ENCODE results near the gene IFNLR1.

Gene IFNLR1

DNA sequence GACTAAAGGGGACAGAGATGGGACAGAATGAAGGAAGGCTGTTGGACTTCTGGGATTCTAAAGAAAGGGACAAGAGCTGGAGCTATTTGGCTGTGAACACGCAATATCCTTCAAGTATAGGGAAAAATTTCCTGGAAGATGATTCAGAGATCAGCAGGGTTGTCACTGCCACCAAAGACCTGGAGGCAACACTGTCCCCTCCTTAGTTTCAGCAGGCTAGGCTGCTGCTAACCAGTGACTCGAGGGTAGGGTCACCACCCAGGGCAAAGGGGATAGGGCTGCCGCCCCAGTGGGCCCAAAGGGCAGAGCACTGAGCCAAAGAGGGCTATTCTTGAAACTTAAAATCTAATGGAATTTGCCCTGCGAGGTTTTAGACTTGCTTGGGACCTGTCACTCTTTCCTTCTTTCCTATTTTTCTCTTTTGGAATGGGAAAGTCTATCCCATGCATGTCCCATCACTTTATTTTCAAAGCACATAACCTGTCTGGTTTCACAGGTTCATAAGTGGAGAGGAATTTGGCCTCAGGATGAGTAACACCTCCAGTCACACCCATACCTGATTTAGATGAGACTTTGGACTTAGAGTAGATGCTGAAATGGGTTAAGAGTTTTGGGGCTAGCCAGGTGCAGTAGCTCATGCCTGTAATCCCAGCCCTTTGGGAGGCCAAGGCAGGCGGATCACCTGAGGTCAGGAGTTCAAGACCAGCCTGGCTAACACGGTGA lies 11.9 kb downstream of the IFNLR1 start:
- DNase-seq: no peak

DNA sequence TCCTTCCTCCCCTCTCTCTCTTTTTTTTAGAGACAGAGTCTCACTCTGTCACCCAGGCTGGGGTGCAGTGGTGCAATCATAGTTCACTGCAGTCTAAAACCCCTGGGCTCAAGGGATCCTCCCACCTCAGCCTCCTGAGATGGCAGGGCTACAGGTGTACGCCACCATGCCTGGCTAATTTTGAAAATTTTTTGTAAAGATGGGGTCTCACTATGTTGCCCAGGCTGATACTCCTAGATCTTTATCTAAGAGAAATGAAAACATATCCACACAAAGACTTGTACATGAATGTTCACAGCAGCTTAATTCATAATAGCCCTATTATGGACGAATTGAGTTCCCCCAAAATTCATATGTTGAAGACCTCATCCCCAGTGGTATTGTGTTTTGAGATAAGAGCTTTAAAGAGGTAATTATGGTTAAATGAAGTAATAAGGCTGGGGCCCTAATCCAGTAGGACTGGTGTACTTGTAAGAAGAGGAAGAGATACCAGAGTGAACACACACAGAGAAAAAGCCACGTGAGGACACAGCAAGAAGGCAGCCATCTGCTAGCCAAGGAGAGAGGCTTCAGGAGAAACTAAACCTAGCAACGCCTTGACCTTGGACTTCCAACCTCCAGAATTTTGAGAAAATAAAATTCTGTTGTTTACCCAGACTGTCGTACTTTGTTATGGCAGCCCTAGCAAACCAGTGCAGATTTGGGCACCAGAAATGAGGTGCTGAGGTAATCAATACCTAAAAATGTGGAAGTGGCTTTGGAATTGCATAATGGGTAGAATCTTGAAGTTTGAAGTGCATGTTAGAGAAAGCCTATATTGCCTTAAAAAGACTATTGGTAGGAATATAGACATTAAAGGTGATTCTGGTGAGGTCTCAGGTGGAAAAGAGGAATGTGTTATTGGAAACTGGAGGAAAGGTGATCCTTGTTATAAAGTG lies 13.2 kb downstream of the IFNLR1 start:
- no peak for DNase-seq

DNA sequence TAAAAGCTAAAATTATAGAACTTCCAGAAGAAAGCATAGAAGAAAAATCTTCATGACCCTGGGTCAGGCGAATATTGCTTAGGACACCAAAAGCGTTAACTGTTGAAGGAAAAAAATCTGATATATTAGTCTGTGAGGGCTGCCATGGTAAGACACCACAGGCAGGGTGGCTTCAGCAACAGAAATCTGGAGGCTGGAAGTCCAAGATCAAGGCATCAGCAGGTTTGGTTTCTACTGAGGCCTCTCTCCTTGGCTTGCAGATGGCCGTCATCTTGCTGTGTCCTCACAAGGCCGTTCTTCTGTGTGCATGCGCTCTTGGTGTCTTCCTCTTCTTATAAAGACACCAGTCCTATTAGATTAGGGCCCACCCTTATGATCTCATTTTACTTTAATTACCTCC lies 14.5 kb downstream of the IFNLR1 start:
- DNase-seq: no peak

DNA sequence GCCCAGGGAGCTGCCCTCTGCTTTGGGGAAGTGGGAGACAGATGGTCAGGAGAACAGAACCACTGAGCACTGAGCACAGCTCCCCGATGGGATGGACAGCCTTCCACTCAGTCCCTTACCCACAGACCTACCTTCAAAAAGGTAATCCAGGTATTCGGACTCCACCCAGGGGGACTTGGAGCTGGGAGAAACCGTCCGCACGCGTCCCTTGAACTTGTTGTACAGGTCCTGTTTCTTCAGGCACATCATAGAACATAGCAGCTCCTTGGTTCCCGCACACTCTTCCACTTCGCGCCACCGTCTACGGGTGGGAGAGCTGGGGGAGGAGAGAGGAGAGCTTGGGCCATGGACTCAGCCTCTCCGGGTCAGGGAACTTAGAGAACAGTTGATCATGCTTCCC lies 17.8 kb downstream of the IFNLR1 start:
- no peak for DNase-seq

DNA sequence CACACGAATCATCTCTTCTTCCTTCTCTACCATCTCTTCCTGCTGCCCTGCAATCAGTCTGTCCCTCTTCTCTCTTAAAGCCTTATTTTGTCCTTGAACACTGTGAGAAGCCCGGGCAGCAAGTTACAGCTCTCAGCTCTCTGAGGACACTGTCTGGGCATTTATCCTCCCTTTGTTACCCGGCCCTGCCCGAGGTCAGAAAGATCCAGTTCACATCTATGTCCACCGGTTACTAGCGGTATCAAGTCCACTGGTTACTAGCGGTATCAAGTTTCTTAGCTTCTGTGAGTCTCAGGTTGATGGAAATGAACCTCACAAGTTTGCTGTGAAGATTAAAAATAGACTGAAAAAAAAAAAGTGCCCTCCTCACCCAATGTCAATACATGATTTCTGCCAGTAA lies 18.8 kb downstream of the IFNLR1 start:
- DNase-seq: no peak

DNA sequence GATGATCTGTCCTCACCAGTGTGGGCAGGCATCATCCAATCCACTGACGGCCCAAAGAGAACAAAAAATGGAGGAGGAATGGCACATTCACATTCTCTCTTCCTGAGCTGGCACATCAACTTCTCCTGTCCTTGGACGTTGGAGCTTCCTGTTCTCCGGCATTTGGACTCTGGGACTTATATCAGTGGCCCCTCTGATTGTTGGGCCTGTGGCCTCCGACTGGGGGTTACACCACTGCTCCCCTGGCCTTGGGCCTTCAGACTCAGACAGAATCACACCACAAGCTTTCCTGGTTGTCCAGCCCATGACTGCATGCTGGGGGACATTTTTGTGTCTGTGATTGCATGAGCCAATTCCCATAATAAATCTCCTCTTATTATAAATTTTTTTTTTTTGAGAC lies 20.1 kb downstream of the IFNLR1 start:
- DNase-seq: no peak

DNA sequence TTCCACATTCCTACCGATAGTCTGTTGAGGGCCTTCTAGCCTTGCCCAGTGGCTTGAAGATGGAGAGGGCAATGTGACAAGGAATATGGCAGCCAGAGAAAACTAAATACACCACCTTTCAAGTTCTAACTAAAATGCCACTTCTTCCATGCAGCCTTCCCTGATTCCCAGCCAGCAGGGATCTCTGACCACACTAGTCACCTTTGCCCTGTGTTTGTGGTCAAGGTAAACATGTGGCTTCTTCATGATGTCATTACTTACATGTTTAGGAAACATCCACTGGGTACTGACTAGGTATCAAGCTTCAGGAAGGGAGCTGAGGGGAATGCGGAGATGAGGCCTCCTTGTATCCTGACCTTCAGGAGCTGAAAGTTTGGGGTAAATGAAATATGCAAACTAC lies 21.6 kb downstream of the IFNLR1 start:
- no peak for DNase-seq

DNA sequence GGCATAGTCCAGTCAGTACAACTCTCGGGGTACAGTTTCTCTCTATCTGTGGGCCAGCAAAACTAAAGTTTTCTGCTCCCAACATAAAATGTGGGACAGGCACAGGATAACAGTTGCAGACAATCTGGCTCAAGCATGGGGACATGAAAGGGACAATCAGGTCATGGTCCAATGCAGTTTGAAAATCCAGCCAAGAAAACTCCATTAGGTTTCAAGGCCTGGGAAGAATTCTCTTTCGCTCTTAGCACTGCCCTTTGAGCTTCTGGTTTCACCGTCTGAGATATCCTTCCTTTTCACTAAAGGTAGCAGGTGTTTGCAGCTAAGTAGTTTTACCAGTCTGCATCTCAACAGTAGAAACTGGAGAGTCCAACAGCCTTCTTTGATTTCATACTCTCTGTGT lies 23.1 kb downstream of the IFNLR1 start:
- DNase-seq: no peak

DNA sequence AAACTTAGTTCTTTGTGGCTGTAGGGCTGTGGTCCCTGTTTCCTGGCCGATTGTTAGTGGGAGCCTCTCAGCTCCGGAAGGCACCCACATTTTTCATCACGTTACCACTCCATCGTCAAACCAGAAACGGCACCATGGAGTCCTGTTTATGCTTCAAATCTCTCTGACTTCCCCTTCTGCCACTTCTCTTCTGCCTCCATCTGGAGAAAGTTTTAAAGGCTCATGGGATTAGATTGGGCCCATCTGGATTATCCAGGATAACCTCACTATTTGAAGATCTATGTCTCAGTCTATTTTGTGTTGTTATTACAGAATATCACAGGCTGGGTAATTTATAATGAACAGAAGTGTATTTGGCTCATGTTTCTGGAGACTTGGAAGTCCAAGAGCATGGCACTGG lies 24.9 kb downstream of the IFNLR1 start:
- DNase-seq: no peak

DNA sequence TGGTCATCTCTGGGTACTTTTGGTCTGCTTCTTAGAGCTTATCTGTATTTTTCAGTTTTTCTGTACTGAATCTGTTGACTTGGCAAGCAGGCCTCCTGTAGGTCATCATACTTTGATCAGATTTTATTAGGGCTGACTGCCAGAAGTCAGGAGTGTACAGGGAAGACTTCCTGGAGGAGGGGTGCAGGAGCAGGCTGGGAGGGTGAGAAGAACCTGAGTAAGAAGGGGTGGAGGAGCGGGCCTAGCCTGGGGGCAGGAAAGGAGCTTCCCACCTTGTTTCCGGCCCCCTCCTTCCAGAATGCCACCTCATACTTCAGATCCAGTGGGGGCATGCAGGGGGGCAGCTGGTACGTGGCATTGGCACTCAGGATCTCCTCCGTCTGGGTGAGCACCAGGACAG lies 25.8 kb downstream of the IFNLR1 start:
- no peak for DNase-seq

DNA sequence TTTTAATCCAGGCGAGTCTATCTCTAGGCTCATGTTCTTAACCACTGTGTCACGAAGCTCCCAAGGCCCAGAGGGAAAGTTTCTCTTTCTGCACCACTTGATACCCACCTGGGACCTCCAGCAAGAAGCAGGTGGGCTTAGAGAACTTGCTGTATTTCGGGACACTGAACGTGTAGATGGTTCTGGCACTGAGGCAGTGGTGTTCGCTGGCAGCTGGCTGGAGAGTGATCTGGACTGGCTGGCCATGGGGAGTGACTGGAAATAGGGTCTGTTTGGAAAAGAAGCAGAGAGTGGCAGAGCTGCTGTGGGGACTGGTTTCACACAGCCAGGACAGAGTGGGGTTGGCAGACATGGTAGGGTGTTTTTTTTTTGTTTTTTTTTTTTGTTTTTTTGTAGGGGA lies 27.7 kb downstream of the IFNLR1 start:
- no peak for DNase-seq

DNA sequence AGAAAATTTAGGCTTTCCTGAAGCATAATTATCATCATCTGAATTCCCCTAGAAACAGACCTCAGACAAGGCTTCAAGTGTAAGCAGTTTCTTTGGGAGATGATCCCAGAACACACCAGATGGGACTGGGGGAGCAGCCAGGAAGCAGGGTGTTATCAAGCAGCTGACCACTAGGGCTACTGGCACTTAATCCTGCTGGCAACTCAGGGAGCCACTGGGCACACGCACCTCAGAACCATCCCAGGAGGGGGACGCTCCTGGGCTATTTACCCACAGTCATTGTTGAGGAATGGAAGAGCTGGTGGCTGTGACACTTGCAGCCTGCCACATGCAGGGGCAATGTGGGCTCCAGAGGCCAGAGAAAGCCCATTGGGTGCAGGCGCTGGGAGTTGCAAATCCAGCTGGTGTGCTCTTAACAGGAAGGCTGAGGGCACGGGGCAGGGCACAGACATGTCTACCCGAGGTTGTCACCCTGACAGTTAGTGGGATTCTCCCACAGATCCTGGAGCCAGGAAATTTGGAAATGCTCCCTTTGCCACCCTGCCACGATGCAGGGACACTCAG lies 29.1 kb downstream of the IFNLR1 start:
- DNase-seq: no peak

DNA sequence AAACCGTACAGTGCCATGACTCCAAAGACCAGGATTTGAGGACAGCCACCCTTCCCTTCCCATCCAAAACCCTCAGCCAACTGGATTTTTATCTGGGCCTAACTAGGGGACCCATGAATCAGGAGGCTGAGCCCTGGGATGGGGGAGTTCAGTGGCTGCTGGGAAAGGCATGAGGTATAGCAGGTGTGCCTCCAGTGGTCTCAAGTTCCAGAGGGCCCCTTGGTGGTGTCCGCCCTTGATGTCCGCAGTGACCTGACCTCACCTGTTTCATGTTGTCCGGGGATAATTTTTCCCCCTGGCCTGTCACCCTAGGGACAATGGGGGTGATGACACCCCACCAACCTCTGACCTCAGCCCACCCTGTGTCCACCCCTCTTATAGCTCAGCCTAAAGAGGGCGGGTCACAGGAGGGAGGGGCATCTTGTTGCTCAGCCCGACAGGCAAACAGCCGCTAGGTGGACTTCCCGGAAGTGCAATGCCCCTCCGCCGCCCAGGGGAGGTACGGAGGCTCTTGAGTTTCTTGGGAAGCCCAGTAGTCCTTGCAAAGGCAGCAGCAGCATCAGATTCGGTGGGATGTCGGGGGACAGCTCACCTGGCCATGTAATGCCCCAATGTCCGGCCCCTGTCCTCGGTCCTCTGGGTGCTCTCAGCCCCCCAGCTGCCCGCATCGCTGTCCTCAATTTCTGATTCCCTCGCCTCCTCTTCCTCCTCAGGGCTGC lies 30.4 kb downstream of the IFNLR1 start:
- DNase-seq: no peak

DNA sequence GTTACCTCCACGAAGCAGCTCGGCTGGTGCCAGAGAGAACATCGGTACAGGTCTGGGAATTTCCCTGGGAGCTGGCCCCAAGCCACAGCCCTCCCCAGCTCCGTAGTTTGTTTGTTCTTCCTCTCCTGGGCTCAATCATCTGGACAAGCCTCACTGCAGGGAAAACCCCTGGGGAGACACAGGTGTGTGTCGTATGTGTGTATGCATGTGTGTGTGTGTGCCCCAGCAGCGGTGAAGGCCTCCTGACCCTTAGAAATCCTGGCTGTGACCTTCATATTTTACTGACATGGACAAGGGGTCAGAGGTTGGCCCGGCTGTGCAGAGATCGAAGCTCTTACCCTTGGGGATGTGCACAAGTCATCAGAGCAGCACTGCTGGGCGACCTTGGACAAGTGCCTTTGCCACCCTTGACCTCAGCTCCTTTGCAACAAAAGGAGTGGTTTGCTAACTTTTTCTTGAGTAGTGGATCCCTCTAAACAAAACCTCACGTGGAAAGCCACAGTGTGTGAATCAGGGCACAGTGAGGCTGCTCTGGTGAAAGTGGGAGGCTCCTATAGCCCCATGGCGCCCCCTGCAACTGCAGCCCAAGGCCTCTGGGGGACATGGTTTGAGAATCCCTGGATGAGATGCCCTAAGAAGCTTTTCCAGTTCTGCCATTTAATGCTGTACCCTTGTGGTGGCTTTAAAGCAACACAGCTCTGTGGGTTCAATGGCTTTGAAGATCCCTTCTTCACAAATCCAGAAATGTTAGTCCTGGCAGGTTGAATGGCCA lies 31.9 kb downstream of the IFNLR1 start:
- DNase-seq: no peak

DNA sequence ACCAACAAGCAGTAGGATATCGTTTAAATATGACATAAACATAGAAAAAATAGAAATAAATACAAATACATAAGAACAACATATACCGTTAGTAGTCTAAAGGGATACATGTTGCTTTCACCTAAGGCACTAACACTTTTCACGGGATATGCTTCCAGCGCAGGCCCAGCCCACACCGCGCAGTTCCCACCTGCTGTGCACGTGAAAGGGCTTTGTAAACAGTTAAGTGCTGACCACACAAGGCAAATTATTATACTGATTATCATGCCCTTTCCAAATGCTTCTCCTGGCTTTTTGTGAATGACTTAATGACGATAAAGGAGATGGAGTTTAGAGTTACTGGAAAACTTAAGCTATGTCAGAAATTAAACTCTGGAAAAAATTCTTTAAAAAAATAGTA lies 32.9 kb downstream of the IFNLR1 start:
- no peak for DNase-seq

DNA sequence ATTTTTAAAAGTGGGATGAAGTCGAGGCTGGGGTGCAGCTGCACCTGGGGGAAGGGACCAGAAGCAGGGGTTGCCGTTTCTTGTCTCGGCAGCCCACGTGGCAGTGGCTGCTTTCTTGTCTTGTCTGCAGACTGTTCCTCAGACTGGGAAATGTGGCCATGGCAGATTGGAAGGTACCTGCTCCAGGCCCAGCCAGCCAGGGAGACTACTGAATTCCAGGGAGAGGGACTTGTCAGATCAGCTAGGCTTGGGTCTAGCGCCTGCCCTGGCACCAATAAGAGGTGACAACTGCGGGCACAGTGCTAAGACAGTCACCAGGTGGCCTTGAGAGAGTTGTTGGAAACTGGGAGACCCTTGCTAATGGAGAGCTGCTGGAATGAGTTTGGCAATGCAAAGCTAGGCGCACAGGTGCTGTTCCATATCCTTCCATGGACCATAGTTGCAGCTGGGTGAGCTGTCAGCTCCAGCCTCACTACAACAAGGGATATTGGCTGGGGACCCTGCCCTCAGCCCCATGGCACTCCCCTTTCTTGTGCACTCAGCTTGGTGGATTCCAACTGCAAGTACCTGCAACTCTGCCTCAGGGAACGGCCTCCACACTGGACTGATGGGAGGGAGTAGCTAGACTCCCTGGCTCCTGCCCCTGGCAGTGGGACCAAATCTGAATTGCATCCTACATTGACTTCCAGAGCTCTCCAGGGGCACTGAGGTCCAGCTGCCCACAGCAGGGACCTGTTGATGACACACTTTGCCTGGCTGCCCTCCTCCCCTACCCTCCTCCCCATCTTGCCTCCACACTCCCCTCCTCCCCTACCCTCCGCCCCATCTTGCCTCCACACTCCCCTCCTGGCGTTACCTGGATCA lies 34.2 kb downstream of the IFNLR1 start:
- DNase-seq: no peak

DNA sequence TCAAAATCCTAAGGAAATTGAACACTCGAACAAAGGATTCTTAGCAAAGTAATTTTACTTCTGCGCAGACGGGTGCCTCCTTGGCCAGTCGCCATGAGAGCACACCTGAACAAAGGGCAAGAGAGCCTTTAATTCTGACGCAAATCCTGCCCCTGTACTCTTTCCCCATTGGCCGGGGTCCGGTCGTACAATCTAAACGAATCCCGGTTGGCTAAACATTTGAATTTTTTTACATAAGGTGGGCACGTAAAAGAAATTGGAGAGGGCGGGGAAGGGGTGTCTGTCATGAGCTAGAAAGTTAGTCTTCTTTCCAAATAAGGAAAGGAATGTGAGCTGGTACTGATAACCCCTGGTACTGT lies 35.9 kb downstream of the IFNLR1 start:
- no peak for DNase-seq

DNA sequence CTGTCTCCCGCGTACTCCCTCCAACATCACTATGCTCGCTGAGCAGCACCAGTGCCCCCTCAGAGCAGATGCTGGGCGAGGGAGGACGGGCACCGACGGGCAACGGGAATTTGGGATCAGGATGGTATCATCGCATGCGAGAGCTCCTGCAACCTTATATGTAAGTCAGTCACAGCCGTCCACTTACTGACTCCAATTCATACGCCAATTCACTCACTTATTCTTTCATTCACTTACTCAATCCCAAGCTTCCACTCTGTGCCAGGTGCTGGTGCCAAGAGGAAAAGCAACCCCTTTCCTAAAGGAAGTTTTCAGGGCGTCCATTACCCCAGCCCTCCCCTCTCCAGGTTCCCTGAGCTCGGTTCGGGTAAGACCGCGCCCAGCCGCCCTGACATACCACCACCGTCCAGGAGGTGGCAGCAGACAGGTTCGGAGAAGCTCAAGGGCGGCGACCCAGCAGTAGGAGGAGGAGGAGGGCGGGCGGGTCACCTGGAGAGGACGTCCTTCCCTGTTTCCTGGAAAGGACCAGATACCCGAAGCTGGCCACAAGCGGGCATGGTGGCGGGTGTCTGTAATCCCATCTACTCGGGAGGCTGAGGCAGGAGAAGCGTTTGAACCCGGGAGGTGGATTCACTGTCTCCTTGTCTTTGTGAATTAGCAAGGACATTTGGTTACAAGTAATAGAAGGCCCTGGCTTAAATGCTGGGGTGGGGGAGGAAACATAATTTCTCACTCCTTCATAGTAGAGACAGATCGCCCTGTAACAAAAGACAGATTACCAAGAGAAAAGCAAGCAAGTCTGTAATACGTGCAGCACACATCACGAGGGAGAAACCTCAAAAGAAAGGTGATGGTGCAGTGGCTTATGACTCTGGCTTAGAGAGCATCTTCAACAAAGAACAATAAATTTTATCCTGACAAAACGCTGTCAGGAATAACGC lies 36.6 kb downstream of the IFNLR1 start:
- peak; percentile 35 for DNase-seq

DNA sequence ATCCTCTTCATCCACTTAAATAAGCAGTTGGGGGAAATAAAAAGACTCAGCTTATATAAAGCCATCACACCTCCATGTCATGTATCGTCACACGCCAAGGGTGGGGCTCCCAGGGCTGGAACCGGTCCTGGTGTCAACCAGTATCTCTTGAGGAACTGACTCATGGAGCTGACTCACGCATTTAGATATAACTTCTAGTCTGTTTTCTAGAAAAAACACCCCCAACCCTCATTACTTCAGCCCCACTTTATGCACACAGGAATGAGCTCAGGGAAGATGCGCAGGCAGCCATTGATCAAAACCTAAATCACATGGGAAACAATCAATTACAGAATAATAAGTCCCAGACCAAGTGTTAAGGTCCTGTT lies 37.2 kb downstream of the IFNLR1 start:
- no peak for DNase-seq

DNA sequence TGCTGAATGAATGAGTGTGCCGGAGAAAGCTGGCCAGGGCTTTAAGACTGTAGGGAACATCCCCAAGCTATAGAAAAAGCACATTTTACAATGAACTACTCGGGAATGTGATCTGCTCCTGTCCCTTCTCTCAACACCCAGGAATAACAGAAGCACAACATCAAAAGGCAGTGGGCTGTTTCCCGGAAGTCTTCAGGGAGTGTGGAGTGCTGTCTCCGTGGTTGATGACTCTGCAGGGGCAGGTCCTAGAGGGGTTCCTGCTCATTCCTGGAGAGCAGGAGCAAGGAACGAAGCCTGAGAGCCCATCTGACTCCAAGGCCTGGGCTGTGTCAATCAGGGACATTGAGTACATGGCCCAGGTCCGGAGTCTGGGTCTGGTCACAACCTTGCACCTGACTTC lies 39.3 kb downstream of the IFNLR1 start:
- DNase-seq: no peak

DNA sequence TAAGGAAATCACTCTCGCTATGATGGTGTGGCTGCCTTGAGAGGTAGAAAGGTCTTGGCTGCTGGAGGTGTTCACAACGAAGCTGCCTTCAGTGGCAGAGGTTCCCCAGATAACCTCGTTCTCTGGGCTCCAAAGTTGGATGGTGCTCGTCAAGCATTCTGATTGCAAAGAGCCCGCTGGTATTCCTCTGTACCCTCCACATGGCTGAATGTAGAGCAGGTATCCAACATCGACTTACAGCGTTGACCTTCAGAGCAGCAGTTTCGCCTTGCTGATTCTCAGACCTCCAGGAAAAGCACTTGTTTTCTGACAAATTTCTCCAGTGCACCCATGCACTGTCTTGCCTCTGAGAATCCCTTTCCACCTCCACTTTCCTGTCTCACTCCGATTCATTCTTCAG lies 39.9 kb downstream of the IFNLR1 start:
- DNase-seq: no peak

Measured in midbrain (tissue), 1 donor.